HepG2 (cell line): ENCODE results near the gene PPP1CB. TPM values are rescaled to one million over a fixed set of nuclear protein-coding genes. Genes with fewer than 3 reads are reported as not detected.
A peak's percentile ranks its signal among the peaks of the same experiment; 100 is the strongest.

Experiments
- ATAC-seq: fragments of 200-7000 bp; cut with Tn5 transposase; 3 replicates; pipeline ENCODE4 v1.9.1; 2020; ENCODE audit warnings: mild to moderate bottlenecking, moderate library complexity
- BruUV-seq: library from RNA; stranded (reverse); fragments of 400-500 nt; replicated peaks from 2 replicates; lab custom pipeline; 2021; lab: Mats Ljungman, UMichigan
- CTCF ChIA-PET: fragments of 300-600 bp; formaldehyde crosslinking; extraction: SDS; loops from one replicate; lab custom pipeline; 2021; ENCODE audit warnings: low total read pairs, inconsistent platforms, low intra/inter-chr PET ratio; lab: Yijun Ruan, JAX
- POLR2A ChIA-PET: fragments of 350-600 bp; sonication (Branson Sonifier 250); formaldehyde crosslinking; loops from one replicate; lab custom pipeline; 2020; ENCODE audit warnings: antibody characterized with exemption, inconsistent platforms; lab: Yijun Ruan, JAX
- DNase-seq: peaks from one replicate; pipeline ENCODE4 v3.0.0-alpha.2; 2015; ENCODE audit warnings: low spot score
- FAIRE-seq: peaks from 3 replicates; lab custom pipeline; 2011; peaks lifted over from hg19 to GRCh38; lab: Jason Lieb, UNC
- H2AFZ ChIP-seq: one replicate; pipeline ENCODE4 v1.6.1; 2011; ENCODE audit warnings: low read length, inconsistent platforms
- H3K27ac ChIP-seq: fragments of 300-600 bp; 3 replicates; pipeline ENCODE4 v1.8.0; 2011; ENCODE audit warnings: mixed run types, mild to moderate bottlenecking, mixed read lengths, low read length, inconsistent platforms; ENCODE audit not compliant: insufficient read depth; ENCODE audit errors: extremely low read length
- H3K27me3 ChIP-seq, 2 experiments: fragments of 200-600 bp in 1 of 2; 2 replicates in 1 of 2; 3 replicates in 1 of 2; pipeline versions ENCODE4 v1.6.0 to v1.8.0; 2011; ENCODE audit warnings: low read length in 2 of 2, mild to moderate bottlenecking in 2 of 2, moderate library complexity in 2 of 2, inconsistent platforms in 1 of 2; ENCODE audit not compliant: insufficient read depth in 2 of 2, control insufficient read depth in 1 of 2
- H3K36me3 ChIP-seq, 2 experiments: fragments of 200-600 bp in 1 of 2; replicated peaks in 1 of 2; 2 replicates in 1 of 2; 3 replicates in 1 of 2; pipeline versions ENCODE4 v1.5.1 to v1.8.0; 2011; ENCODE audit warnings: low read length in 2 of 2, inconsistent platforms in 1 of 2; ENCODE audit not compliant: insufficient read depth in 2 of 2, control insufficient read depth in 1 of 2
- H3K4me1 ChIP-seq: 2 replicates; pipeline ENCODE4 v1.5.1; 2012; ENCODE audit warnings: low read length, inconsistent platforms; ENCODE audit not compliant: insufficient read depth
- H3K4me2 ChIP-seq: 2 replicates; pipeline ENCODE4 v1.6.0; 2011; ENCODE audit warnings: low read depth, low read length, inconsistent platforms
- H3K4me3 ChIP-seq, 3 experiments: fragments of 200-600 bp in 1 of 3; sonication (generic), shearing (Covaris generic) in 1 of 3; replicated peaks in 1 of 3; 2 replicates each; pipeline ENCODE4 v1.5.1; 2011 to 2016; ENCODE audit warnings: low read length in 3 of 3, inconsistent platforms in 2 of 3, low read depth in 2 of 3, mild to moderate bottlenecking in 2 of 3, control low read depth in 1 of 3, mixed read lengths in 1 of 3; ENCODE audit not compliant: insufficient read depth in 1 of 3
- H3K79me2 ChIP-seq: one replicate; pipeline ENCODE4 v1.6.1; 2011; ENCODE audit warnings: low read length, inconsistent platforms; ENCODE audit not compliant: insufficient read depth
- H3K9ac ChIP-seq: 2 replicates; pipeline ENCODE4 v1.6.0; 2011; ENCODE audit warnings: mild to moderate bottlenecking, low read depth, low read length, inconsistent platforms; ENCODE audit not compliant: insufficient read depth
- H3K9me3 ChIP-seq: 2 replicates; pipeline ENCODE4 v1.5.1; 2012; ENCODE audit warnings: mild to moderate bottlenecking, low read length
- H4K20me1 ChIP-seq: 2 replicates; pipeline ENCODE4 v1.6.0; 2011; ENCODE audit warnings: inconsistent platforms, mild to moderate bottlenecking, low read length, moderate library complexity; ENCODE audit not compliant: insufficient read depth
- ARNTL ChIP-seq: sonication (generic); formaldehyde crosslinking; IDR thresholded peaks from 2 replicates; pipeline ENCODE4 v1.4.0; 2020; ENCODE audit warnings: mild to moderate bottlenecking, missing genetic modification reagents
- HMG20A ChIP-seq: IDR thresholded peaks from 2 replicates; pipeline ENCODE4 v1.6.1; 2016; ENCODE audit warnings: borderline replicate concordance
- MAFK ChIP-seq, 2 experiments: IDR thresholded peaks in 1 of 2; conservative IDR thresholded peaks in 1 of 2; 2 replicates each; pipeline ENCODE4 v1.6.1; 2011; ENCODE audit warnings: improper control_type of control experiment in 2 of 2, low read length in 2 of 2
- PRDM15 ChIP-seq: sonication (generic); formaldehyde crosslinking; IDR thresholded peaks from 2 replicates; pipeline ENCODE4 v1.4.0; 2020; ENCODE audit warnings: missing genetic modification reagents
- ZFP91 ChIP-seq: sonication (generic); formaldehyde crosslinking; IDR thresholded peaks from 2 replicates; pipeline ENCODE4 v1.9.0; 2022; ENCODE audit warnings: missing genetic modification reagents, mild to moderate bottlenecking, borderline replicate concordance
- WGBS: methylation state at CpG from one replicate; pipeline ENCODE4 v1.1.6; 2017; ENCODE audit warnings: low lambda C conversion rate; 5-methylcytosine and 5-hydroxymethylcytosine counted together
- in situ Hi-C: cut with HindIII; loops from 2 replicates; pipeline ENCODE4 v1.10.0; 2017; ENCODE audit warnings: low pct_unique_long_range_greater_than_20kb; ENCODE audit not compliant: extremely low pct_ligation_motif_present
- intact Hi-C: fragments of 100-400 bp; cut with micrococcal nuclease; formaldehyde crosslinking; loops from one replicate; pipeline ENCODE4 v1.10.0; 2022; ENCODE audit not compliant: unreplicated experiment
- polyA plus RNA-seq, 8 experiments: library from polyadenylated mRNA; depleted of rRNA in 3 of 8; stranded (reverse) in 7 of 8; unstranded in 1 of 8; fragments of >200 nt; fragmentation: Illumina TruSeq in 4 of 8; extraction: Trizol in 4 of 8; gene quantifications; 2 replicates each; pipeline versions ENCODE4 v1.2.1 to v1.2.3, GENCODE V29; 2011 to 2016; ENCODE audit warnings: low read depth in 4 of 8, missing spikeins in 1 of 8, mixed read lengths in 1 of 8; ENCODE audit not compliant: insufficient read depth in 1 of 8
- total RNA-seq, 5 experiments: library from RNA; depleted of rRNA; stranded (reverse); fragments of >200 nt; fragmentation: Illumina TruSeq; extraction: Trizol; gene quantifications; 2 replicates each; pipeline ENCODE4 v1.2.3, GENCODE V29; 2016; ENCODE audit warnings: low read depth in 1 of 5
- TF ChIP-seq, protein P1 (sequence below): sonication (generic); formaldehyde crosslinking; IDR thresholded peaks from 2 replicates; pipeline ENCODE4 v1.4.0; 2020; ENCODE audit warnings: missing genetic modification reagents

The PPP1CB gene
- total and polyA plus RNA-seq, 2 of the 13 experiments (the other 11 are each of a cell fraction or from before 2014, with no cell fraction given), result 46.9 to 109 TPM

DNA sequence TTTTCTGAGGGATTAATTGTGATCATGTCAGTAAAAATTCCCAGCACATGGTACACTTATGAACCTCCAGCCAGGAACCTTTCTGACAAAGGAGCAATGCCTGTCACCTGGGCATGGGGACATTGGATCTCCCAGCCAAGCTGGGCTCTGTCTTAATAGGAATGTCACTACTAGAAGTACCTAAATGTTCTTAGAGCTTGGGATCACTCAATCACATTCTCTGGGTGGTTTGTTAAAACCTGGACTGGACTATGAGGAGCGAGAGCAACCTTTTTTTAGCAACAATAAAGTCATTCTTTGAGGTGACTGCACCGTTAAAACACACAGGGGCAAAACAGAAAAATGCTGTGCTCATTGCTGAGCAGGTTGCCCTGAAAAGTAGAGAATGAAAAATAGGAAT, 6.4 kb upstream of the PPP1CB start:
- no peak for DNase-seq
- CTCF ChIA-PET, result no interaction called here
- Histone ChIP-seq H3K36me3 (no peaks in the 10 kb centered on the region), H3K79me2 (no peaks in the 10 kb centered on the region), H3K4me3 (no peak overlapping the region), H3K4me1 (peaks cover 12% of the 10 kb centered on the region), H4K20me1 (no peaks in the 10 kb centered on the region), H3K4me2 (no peak overlapping the region), H2AFZ (no peak overlapping the region), H3K27ac (no peak overlapping the region), H3K9ac (no peak overlapping the region), H3K9me3 (no peaks in the 10 kb centered on the region), H3K27me3 (no peaks in the 10 kb centered on the region)
- TF ChIP-seq PRDM15 (CRISPR knock-in tag) (peak; percentile 87), MAFK (conservative IDR thresholded peaks at IDR 0.05 in 1 of 2, IDR thresholded peaks at IDR 0.05 in 1 of 2; ENCODE audit: low read length in 2 of 2) (no peak)
- ATAC-seq, result no peak
- 48% methylated on average over 2 of the region's 2 CpGs for WGBS
- intact Hi-C loops (no loop called here), in situ Hi-C loops (no loop called here)
- no peak for FAIRE-seq
- POLR2A ChIA-PET, result no interaction called here
- BruUV-seq, result no TSS peak

DNA sequence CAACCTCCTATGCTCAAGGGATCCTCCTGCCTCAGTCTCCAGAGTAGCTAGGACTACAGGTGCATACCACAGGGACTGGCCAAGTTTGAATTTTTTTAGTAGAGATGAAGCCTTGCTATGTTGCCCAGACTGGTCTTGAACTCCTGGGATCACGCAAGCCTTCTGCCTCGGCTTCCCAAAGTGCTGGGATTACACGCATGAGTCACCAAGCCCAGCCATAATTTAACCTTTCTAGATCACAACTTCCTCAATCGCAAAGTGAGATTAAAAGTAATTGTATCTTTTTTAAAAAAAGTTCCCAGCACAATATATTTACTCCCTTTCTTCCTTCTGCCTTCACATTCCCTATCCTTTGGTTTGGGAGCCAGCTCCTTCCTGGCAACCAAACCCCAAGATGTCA, 5.8 kb upstream of the PPP1CB start:
- no peak overlapping the region for H2AFZ ChIP-seq
- no peak overlapping the region for H3K4me3 ChIP-seq
- H3K27me3 ChIP-seq, result no peaks in the 10 kb centered on the region
- DNase-seq (no peak), ATAC-seq (no peak), FAIRE-seq (no peak)
- H3K4me1 ChIP-seq, result peaks cover 18% of the 10 kb centered on the region
- no TSS peak for BruUV-seq
- H3K9me3 ChIP-seq, result no peaks in the 10 kb centered on the region
- H3K79me2 ChIP-seq, result no peaks in the 10 kb centered on the region
- H3K4me2 ChIP-seq, result no peak overlapping the region
- in situ Hi-C loops, result no loop called here
- H4K20me1 ChIP-seq, result no peaks in the 10 kb centered on the region
- ChIA-PET POLR2A (no interaction called here), CTCF (no interaction called here)
- no peaks in the 10 kb centered on the region for H3K36me3 ChIP-seq
- intact Hi-C loops, result no loop called here
- 89% methylated on average over 4 of the region's 4 CpGs for WGBS
- TF ChIP-seq ARNTL (CRISPR knock-in tag) (no peak), HMG20A (CRISPR knock-in tag) (no peak), ZFP91 (CRISPR knock-in tag) (no peak)
- TF ChIP-seq, protein P1, sequence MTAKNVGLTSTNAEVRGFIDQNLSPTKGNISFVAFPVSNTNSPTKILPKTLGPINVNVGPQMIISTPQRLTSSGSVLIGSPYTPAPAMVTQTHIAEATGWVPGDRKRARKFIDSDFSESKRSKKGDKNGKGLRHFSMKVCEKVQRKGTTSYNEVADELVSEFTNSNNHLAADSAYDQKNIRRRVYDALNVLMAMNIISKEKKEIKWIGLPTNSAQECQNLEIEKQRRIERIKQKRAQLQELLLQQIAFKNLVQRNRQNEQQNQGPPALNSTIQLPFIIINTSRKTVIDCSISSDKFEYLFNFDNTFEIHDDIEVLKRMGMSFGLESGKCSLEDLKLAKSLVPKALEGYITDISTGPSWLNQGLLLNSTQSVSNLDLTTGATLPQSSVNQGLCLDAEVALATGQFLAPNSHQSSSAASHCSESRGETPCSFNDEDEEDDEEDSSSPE (CRISPR knock-in tag), result no peak
- H3K27ac ChIP-seq, result no peak overlapping the region
- H3K9ac ChIP-seq, result no peak overlapping the region
